Measurements from ENCODE around the gene PDCD6IP.
A peak's percentile ranks its signal among the peaks of the same experiment; 100 is the strongest.

The PDCD6IP gene

GRCh38 chr3:33895658-33896057 lies 97.2 kb downstream of the PDCD6IP start:
- no peak for DNase-seq (ENCODE audit: low spot score)

- DNase-seq (ENCODE audit: low spot score): no peak
Measured at GRCh38 chr3:33897306-33897705, 98.9 kb downstream of the PDCD6IP start.

GRCh38 chr3:33898901-33899300 lies 100.5 kb downstream of the PDCD6IP start:
- DNase-seq (ENCODE audit: low spot score): no peak

- DNase-seq (ENCODE audit: low spot score): no peak
Measured at GRCh38 chr3:33900440-33900808, 102.0 kb downstream of the PDCD6IP start.

GRCh38 chr3:33900809-33901505 lies 102.5 kb downstream of the PDCD6IP start:
- DNase-seq (ENCODE audit: low spot score): no peak

- DNase-seq (ENCODE audit: low spot score): no peak
Measured at GRCh38 chr3:33901862-33902563, 103.6 kb downstream of the PDCD6IP start.

GRCh38 chr3:33904730-33905129 lies 106.3 kb downstream of the PDCD6IP start:
- DNase-seq (ENCODE audit: low spot score): no peak

GRCh38 chr3:33908250-33908851 lies 109.9 kb downstream of the PDCD6IP start:
- DNase-seq (ENCODE audit: low spot score): no peak

GRCh38 chr3:33909547-33909946 lies 111.1 kb downstream of the PDCD6IP start:
- DNase-seq (ENCODE audit: low spot score): no peak

GRCh38 chr3:33910031-33910430 lies 111.6 kb downstream of the PDCD6IP start:
- no peak for DNase-seq (ENCODE audit: low spot score)

GRCh38 chr3:33911525-33912322 lies 113.3 kb downstream of the PDCD6IP start:
- peak; percentile 23 for DNase-seq (ENCODE audit: low spot score)

- no peak for DNase-seq (ENCODE audit: low spot score)
Measured at GRCh38 chr3:33914212-33914611, 115.8 kb downstream of the PDCD6IP start.

GRCh38 chr3:33914731-33915379 lies 116.4 kb downstream of the PDCD6IP start:
- DNase-seq (ENCODE audit: low spot score): no peak

- peak; percentile 29 for DNase-seq (ENCODE audit: low spot score)
Measured at GRCh38 chr3:33915796-33916546, 117.5 kb downstream of the PDCD6IP start.

GRCh38 chr3:33918126-33918756 lies 119.8 kb downstream of the PDCD6IP start:
- no peak for DNase-seq (ENCODE audit: low spot score)

All from hepatic stellate cell (primary cell).